Breast epithelium (tissue), 3 donors: ENCODE data around the gene RBM38.

ENCODE experiments used
- POLR2A ChIP-seq: fragments of 450-650 bp; IDR thresholded peaks from one replicate; pipeline ENCODE4 v1.6.1; 2016; ENCODE audit warnings: antibody characterized with exemption, mild to moderate bottlenecking, moderate library complexity
- POLR2AphosphoS5 ChIP-seq, 3 donors: sonication (generic); formaldehyde crosslinking; IDR thresholded peaks; one replicate each; pipeline ENCODE4 v1.6.1; 2017; ENCODE audit warnings: antibody characterized with exemption in 3 of 3

DNA sequence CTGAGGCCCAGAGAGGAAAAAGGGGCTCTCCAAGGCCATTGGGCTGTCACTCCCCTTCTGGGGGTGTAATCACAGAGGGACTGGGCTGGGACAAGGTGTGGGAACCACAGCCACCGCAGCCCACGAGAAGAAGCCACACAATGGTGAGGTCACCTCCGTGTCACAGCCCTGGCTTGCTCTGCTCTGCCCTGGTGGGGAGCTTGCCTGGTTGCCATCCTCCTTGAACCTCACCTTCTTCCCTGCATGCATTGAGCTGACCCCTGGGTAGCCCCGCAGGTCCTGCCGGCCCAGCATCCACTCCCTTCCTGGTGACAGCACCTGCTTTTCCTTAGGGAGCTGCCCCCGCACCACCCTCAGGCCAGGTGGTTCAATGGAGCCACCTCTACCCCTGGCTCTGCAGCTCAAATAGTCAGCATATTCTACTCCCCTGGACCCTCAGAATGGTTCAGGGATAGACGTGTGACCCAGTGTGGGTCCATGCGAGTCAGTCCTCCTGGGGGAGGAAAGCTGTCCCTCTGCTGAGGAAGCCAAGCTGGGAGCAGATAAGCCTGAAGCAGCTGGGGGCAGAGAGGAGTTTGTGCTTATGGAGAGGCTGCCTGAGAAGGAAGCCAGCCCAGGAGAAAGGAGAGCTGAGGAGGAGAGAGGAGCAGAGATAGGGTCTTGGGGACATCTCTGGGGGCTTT, 21.3 kb downstream of the RBM38 start:
- TF ChIP-seq POLR2A (no peak), POLR2AphosphoS5 (IDR thresholded peaks at IDR 0.05) (no peak)
